Liver (tissue), 9 donors: Measurements from ENCODE around the gene PANK1. TPM values are rescaled to one million over a fixed set of nuclear protein-coding genes. Genes with fewer than 3 reads are reported as not detected.
A peak's percentile ranks its signal among the peaks of the same experiment; 100 is the strongest.

Experiments
- DNase-seq: peaks from one replicate; pipeline ENCODE4 v3.0.0-alpha.2; 2017; ENCODE audit warnings: low spot score
- H3K27ac ChIP-seq, 2 donors: one replicate each; pipeline ENCODE4 v1.7.0; 2013; ENCODE audit warnings: inconsistent platforms in 2 of 2, low read length in 2 of 2, control low read depth in 1 of 2, low read depth in 1 of 2, mild to moderate bottlenecking in 1 of 2
- H3K27me3 ChIP-seq, 4 donors: one replicate each; pipeline versions ENCODE4 v1.6.1 to v1.7.0; 2013; ENCODE audit warnings: low read length in 3 of 4, inconsistent platforms in 1 of 4, mild to moderate bottlenecking in 1 of 4, moderate library complexity in 1 of 4; ENCODE audit not compliant: control insufficient read depth in 4 of 4, insufficient read depth in 4 of 4
- H3K36me3 ChIP-seq, 4 donors: one replicate each; pipeline versions ENCODE4 v1.6.1 to v1.7.0; 2013; ENCODE audit warnings: low read length in 3 of 4, mild to moderate bottlenecking in 3 of 4, low read depth in 1 of 4, moderate library complexity in 1 of 4; ENCODE audit not compliant: control insufficient read depth in 4 of 4, insufficient read depth in 3 of 4
- H3K4me1 ChIP-seq, 4 donors: one replicate each; pipeline versions ENCODE4 v1.6.1 to v1.7.0; 2013; ENCODE audit warnings: low read length in 3 of 4, mild to moderate bottlenecking in 3 of 4, moderate library complexity in 1 of 4; ENCODE audit not compliant: control insufficient read depth in 4 of 4, insufficient read depth in 4 of 4
- H3K4me3 ChIP-seq, 3 donors: one replicate each; pipeline versions ENCODE4 v1.6.1 to v1.7.0; 2013; ENCODE audit warnings: low read length in 3 of 3, control low read depth in 1 of 3, low read depth in 1 of 3, mild to moderate bottlenecking in 1 of 3
- H3K9ac ChIP-seq, 2 donors: one replicate each; pipeline ENCODE4 v1.7.0; 2013; ENCODE audit warnings: low read length in 2 of 2, mild to moderate bottlenecking in 2 of 2, moderate library complexity in 2 of 2, control low read depth in 1 of 2, low read depth in 1 of 2
- H3K9me3 ChIP-seq, 4 donors: one replicate each; pipeline versions ENCODE4 v1.6.1 to v1.7.0; 2013; ENCODE audit warnings: low read length in 3 of 4; ENCODE audit not compliant: control insufficient read depth in 4 of 4
- ATF3 ChIP-seq: IDR thresholded peaks from 2 replicates; pipeline ENCODE4 v1.6.1; 2016; ENCODE audit warnings: antibody characterized with exemption
- CTCF ChIP-seq: fragments of 150-350 bp; IDR thresholded peaks from 2 replicates; pipeline ENCODE4 v1.5.1; 2017; ENCODE audit warnings: improper control_type of control experiment, low read depth, low read length; ENCODE audit not compliant: missing input control
- FOXA1 ChIP-seq: IDR thresholded peaks from 2 replicates; pipeline ENCODE4 v1.6.1; 2016; ENCODE audit warnings: antibody characterized with exemption
- FOXA2 ChIP-seq: IDR thresholded peaks from 2 replicates; pipeline ENCODE4 v1.6.1; 2016; ENCODE audit warnings: antibody characterized with exemption
- GABPA ChIP-seq, 2 donors: IDR thresholded peaks in 1 of 2; conservative IDR thresholded peaks in 1 of 2; 2 replicates each; pipeline ENCODE4 v1.6.1; 2016; ENCODE audit warnings: antibody characterized with exemption in 2 of 2, mild to moderate bottlenecking in 1 of 2, moderate library complexity in 1 of 2
- HNF4A ChIP-seq, 2 donors: conservative IDR thresholded peaks; 2 replicates each; pipeline ENCODE4 v1.6.1; 2016; ENCODE audit warnings: antibody characterized with exemption in 2 of 2, mild to moderate bottlenecking in 2 of 2
- HNF4G ChIP-seq: IDR thresholded peaks from 2 replicates; pipeline ENCODE4 v1.6.1; 2016; ENCODE audit warnings: antibody characterized with exemption
- JUND ChIP-seq, 2 donors: IDR thresholded peaks; 2 replicates each; pipeline ENCODE4 v1.6.1; 2016; ENCODE audit warnings: antibody characterized with exemption in 2 of 2
- NR2F2 ChIP-seq: IDR thresholded peaks from 2 replicates; pipeline ENCODE4 v1.6.1; 2016; ENCODE audit warnings: antibody characterized with exemption
- RAD21 ChIP-seq, 2 donors: IDR thresholded peaks; 2 replicates each; pipeline ENCODE4 v1.6.1; 2016; ENCODE audit warnings: antibody characterized with exemption in 2 of 2, mild to moderate bottlenecking in 2 of 2
- REST ChIP-seq: IDR thresholded peaks from 2 replicates; pipeline ENCODE4 v1.6.1; 2016; ENCODE audit warnings: antibody characterized with exemption, mild to moderate bottlenecking
- RXRA ChIP-seq, 2 donors: IDR thresholded peaks; 2 replicates each; pipeline ENCODE4 v1.6.1; 2017 to 2018; ENCODE audit warnings: antibody characterized with exemption in 2 of 2, mild to moderate bottlenecking in 1 of 2
- TAF1 ChIP-seq: conservative IDR thresholded peaks from 2 replicates; pipeline ENCODE4 v1.6.1; 2016; ENCODE audit warnings: antibody characterized with exemption, mild to moderate bottlenecking
- YY1 ChIP-seq: IDR thresholded peaks from 2 replicates; pipeline ENCODE4 v1.6.1; 2016; ENCODE audit warnings: antibody characterized with exemption, mild to moderate bottlenecking
- ZBTB33 ChIP-seq: IDR thresholded peaks from 2 replicates; pipeline ENCODE4 v1.6.1; 2016; ENCODE audit warnings: antibody characterized with exemption
- WGBS: extraction: QIAGEN DNeasy Blood & Tissue Kit; methylation state at CpG from one replicate; pipeline ENCODE4 v1.1.7; 2013; 5-methylcytosine and 5-hydroxymethylcytosine counted together
- polyA plus RNA-seq, 2 donors: library from polyadenylated mRNA; stranded (reverse) in 1 of 2; unstranded in 1 of 2; fragments of 200-250 nt in 1 of 2; fragments of >200 nt in 1 of 2; fragmentation: Nextera tagmentation in 1 of 2; extraction: Ambion mirVana in 1 of 2; gene quantifications; one replicate each; pipeline versions ENCODE4 v1.2.1 to v1.2.3, GENCODE V29; 2013 to 2015
- total RNA-seq, 2 donors: library from RNA; depleted of rRNA; stranded (reverse); fragments of >200 nt; gene quantifications; one replicate each; pipeline ENCODE4 v1.2.3, GENCODE V29; 2014
- donor health status: healthy.
- donor health status: healthy.
- donor health status: healthy.
- donor health status: healthy.
- donor health status: healthy.

Gene PANK1
- total and polyA plus RNA-seq, 4 donors = 30.0 to 105 (median 44.7) TPM

- Histone ChIP-seq H3K27ac (peak overlapping the region; percentile 85 to 86), H3K27me3 (no peaks in the 10 kb centered on the region), H3K36me3 (peaks cover 0 to 13% (median 6%) of the 10 kb centered on the region in 4 donors), H3K4me3 (peak overlapping the region; percentile 7 to 59 (median 31)), H3K9ac (peak overlapping the region in 1 of 2 donors; percentile 77), H3K4me1 (peaks cover 0 to 39% (median 21%) of the 10 kb centered on the region in 4 donors), H3K9me3 (no peaks in the 10 kb centered on the region)
- no peak for DNase-seq
- WGBS = 52% methylated on average over 5 of the region's 5 CpGs
- TF ChIP-seq RAD21 (IDR thresholded peaks at IDR 0.05) = peak in 1 of 2 donors; percentile 63
- TF ChIP-seq CTCF = peak; percentile 37
- no peak for TF ChIP-seq HNF4G
- no peak for TF ChIP-seq ATF3
Measured at GRCh38 chr10:89591111-89591795, 53.8 kb downstream of the PANK1 start.

GRCh38 chr10:89590326-89590725 is 54.7 kb downstream of the PANK1 start:
- no peak overlapping the region for H3K9ac ChIP-seq
- H3K27me3 ChIP-seq = no peaks in the 10 kb centered on the region
- H3K4me3 ChIP-seq = no peak overlapping the region
- H3K4me1 ChIP-seq = peaks cover 0 to 39% (median 21%) of the 10 kb centered on the region in 4 donors
- H3K27ac ChIP-seq = no peak overlapping the region
- no peaks in the 10 kb centered on the region for H3K9me3 ChIP-seq
- 96% methylated on average over 3 of the region's 3 CpGs for WGBS
- DNase-seq = no peak
- no peak for TF ChIP-seq HNF4G
- TF ChIP-seq GABPA (IDR thresholded peaks at IDR 0.05 in 1 of 2, conservative IDR thresholded peaks at IDR 0.05 in 1 of 2) = no peak
- TF ChIP-seq ZBTB33 = no peak
- no peak for TF ChIP-seq FOXA2
- TF ChIP-seq FOXA1 = no peak
- peaks cover 0 to 19% (median 9%) of the 10 kb centered on the region in 4 donors for H3K36me3 ChIP-seq

- 95% methylated on average over 5 of the region's 5 CpGs for WGBS
Measured at GRCh38 chr10:89589101-89589720, 55.8 kb downstream of the PANK1 start.

More at GRCh38 chr10:89589101-89589720, 55.8 kb downstream of the PANK1 start:
- Histone ChIP-seq H3K9ac (no peak overlapping the region), H3K4me3 (no peak overlapping the region), H3K9me3 (no peaks in the 10 kb centered on the region), H3K27ac (no peak overlapping the region), H3K4me1 (peaks cover 0 to 36% (median 20%) of the 10 kb centered on the region in 4 donors), H3K27me3 (no peaks in the 10 kb centered on the region), H3K36me3 (peaks cover 2 to 20% (median 11%) of the 10 kb centered on the region in 4 donors)
- no peak for TF ChIP-seq RAD21 (IDR thresholded peaks at IDR 0.05)
- no peak for TF ChIP-seq YY1
- TF ChIP-seq FOXA2 = no peak
- TF ChIP-seq HNF4A (conservative IDR thresholded peaks at IDR 0.05) = no peak
- TF ChIP-seq NR2F2 = no peak
- TF ChIP-seq TAF1 = no peak
- TF ChIP-seq HNF4G = no peak
- no peak for TF ChIP-seq REST
- no peak for TF ChIP-seq ATF3
- no peak for TF ChIP-seq JUND (IDR thresholded peaks at IDR 0.05)
- no peak for TF ChIP-seq GABPA (IDR thresholded peaks at IDR 0.05 in 1 of 2, conservative IDR thresholded peaks at IDR 0.05 in 1 of 2)
- no peak for TF ChIP-seq ZBTB33
- TF ChIP-seq RXRA (IDR thresholded peaks at IDR 0.05) = no peak
- DNase-seq = no peak
